ENCODE measurements around the gene PGM5.

DNA sequence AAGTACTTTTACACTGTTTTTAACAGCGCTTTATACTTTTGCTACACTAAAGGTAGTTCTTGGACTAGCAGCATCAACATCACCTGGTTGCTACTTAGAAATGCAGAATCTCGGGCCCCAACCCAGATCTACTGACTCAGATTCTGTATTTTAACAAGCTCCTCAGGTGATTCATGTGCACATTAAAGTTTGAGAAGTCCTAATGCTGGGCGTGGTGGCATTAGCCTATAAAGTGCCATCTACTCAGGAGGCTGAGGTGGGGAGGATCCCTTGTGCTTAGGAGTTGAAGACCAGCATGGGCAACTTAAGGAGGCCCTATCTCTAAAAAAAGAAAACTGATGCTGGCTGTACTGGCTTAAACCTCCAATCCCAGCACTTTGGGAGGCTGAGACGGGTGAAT is 157.6 kb downstream of the PGM5 start:
- TF ChIP-seq MXI1 (IDR thresholded peaks at IDR 0.05; ENCODE audit: borderline replicate concordance, low read depth, low read length) (no peak), POLR2A (IDR thresholded peaks at IDR 0.05; ENCODE audit: low read depth, low read length) (no peak), RCOR1 (IDR thresholded peaks at IDR 0.05; ENCODE audit: insufficient replicate concordance, low read length) (no peak), SMC3 (IDR thresholded peaks at IDR 0.05; ENCODE audit: low read depth, low read length) (no peak), NFE2L2 (IDR thresholded peaks at IDR 0.05; ENCODE audit: low read depth, low read length) (no peak), RAD21 (IDR thresholded peaks at IDR 0.05; ENCODE audit: low read length) (no peak), RFX5 (IDR thresholded peaks at IDR 0.05; ENCODE audit: low read depth, low read length) (no peak)
- TF ChIP-seq, protein P1, sequence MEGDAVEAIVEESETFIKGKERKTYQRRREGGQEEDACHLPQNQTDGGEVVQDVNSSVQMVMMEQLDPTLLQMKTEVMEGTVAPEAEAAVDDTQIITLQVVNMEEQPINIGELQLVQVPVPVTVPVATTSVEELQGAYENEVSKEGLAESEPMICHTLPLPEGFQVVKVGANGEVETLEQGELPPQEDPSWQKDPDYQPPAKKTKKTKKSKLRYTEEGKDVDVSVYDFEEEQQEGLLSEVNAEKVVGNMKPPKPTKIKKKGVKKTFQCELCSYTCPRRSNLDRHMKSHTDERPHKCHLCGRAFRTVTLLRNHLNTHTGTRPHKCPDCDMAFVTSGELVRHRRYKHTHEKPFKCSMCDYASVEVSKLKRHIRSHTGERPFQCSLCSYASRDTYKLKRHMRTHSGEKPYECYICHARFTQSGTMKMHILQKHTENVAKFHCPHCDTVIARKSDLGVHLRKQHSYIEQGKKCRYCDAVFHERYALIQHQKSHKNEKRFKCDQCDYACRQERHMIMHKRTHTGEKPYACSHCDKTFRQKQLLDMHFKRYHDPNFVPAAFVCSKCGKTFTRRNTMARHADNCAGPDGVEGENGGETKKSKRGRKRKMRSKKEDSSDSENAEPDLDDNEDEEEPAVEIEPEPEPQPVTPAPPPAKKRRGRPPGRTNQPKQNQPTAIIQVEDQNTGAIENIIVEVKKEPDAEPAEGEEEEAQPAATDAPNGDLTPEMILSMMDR (conservative IDR thresholded peaks at IDR 0.05; ENCODE audit: low read depth, low read length) = no peak
